Parathyroid adenoma (tissue), 2 donors: ENCODE results near the gene ANKIB1.

Experiments used
- H2AFZ ChIP-seq: fragments of 300-600 bp; sonication (generic); one replicate; pipeline ENCODE4 v1.7.0; 2017; ENCODE audit warnings: antibody characterized with exemption, mild to moderate bottlenecking
- H3K27ac ChIP-seq: fragments of 300-600 bp; sonication (generic); one replicate; pipeline ENCODE4 v1.7.0; 2017
- H3K27me3 ChIP-seq: fragments of 300-600 bp; sonication (generic); one replicate; pipeline ENCODE4 v1.7.0; 2017; ENCODE audit warnings: low read length; ENCODE audit not compliant: control insufficient read depth, insufficient read depth
- H3K36me3 ChIP-seq: fragments of 300-600 bp; sonication (generic); one replicate; pipeline ENCODE4 v1.7.0; 2017; ENCODE audit warnings: low read length; ENCODE audit not compliant: control insufficient read depth, insufficient read depth
- H3K4me1 ChIP-seq: fragments of 300-600 bp; sonication (generic); one replicate; pipeline ENCODE4 v1.7.0; 2017; ENCODE audit warnings: control low read depth
- H3K4me2 ChIP-seq: fragments of 300-600 bp; sonication (generic); one replicate; pipeline ENCODE4 v1.7.0; 2017; ENCODE audit warnings: low read length
- H3K4me3 ChIP-seq: fragments of 300-600 bp; sonication (generic); one replicate; pipeline ENCODE4 v1.7.0; 2017; ENCODE audit warnings: low read depth, low read length
- H3K79me2 ChIP-seq: fragments of 300-600 bp; sonication (generic); one replicate; pipeline ENCODE4 v1.7.0; 2017; ENCODE audit warnings: control low read depth
- H3K9ac ChIP-seq: fragments of 300-600 bp; sonication (generic); one replicate; pipeline ENCODE4 v1.7.0; 2017; ENCODE audit warnings: mild to moderate bottlenecking
- H3K9me3 ChIP-seq: fragments of 300-600 bp; sonication (generic); one replicate; pipeline ENCODE4 v1.7.0; 2017; ENCODE audit warnings: low read length; ENCODE audit not compliant: control insufficient read depth
- TF ChIP-seq, protein P1 (sequence below): fragments of 300-600 bp; sonication (generic); IDR thresholded peaks from one replicate; pipeline ENCODE4 v1.7.0; 2017; ENCODE audit warnings: antibody characterized with exemption, mild to moderate bottlenecking
- donor health status: primary hyperparathyroidism.

Gene ANKIB1

DNA sequence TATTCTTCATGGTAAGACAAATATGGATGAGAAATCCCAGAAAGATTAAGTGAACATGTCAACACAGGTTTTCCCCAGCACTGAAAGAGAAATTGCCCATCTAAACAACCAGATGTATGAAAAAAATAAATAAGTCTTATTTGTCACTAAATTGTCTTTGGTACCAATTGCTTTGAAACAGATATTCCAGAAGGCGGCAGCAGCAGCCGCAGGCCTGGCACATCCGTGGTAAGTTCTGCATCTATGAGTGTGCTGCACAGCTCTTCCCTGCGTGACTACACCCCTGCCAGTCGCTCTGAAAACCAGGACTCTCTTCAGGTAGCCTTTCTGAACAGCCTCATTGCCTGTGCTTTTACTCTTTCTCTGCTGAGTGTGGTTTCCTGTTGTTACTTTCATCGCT lies 151.8 kb downstream of the ANKIB1 start:
- TF ChIP-seq, protein P1, sequence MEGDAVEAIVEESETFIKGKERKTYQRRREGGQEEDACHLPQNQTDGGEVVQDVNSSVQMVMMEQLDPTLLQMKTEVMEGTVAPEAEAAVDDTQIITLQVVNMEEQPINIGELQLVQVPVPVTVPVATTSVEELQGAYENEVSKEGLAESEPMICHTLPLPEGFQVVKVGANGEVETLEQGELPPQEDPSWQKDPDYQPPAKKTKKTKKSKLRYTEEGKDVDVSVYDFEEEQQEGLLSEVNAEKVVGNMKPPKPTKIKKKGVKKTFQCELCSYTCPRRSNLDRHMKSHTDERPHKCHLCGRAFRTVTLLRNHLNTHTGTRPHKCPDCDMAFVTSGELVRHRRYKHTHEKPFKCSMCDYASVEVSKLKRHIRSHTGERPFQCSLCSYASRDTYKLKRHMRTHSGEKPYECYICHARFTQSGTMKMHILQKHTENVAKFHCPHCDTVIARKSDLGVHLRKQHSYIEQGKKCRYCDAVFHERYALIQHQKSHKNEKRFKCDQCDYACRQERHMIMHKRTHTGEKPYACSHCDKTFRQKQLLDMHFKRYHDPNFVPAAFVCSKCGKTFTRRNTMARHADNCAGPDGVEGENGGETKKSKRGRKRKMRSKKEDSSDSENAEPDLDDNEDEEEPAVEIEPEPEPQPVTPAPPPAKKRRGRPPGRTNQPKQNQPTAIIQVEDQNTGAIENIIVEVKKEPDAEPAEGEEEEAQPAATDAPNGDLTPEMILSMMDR, result no peak
- Histone ChIP-seq H3K9me3 (no peaks in the 10 kb centered on the region), H3K9ac (no peak overlapping the region), H3K4me1 (no peaks in the 10 kb centered on the region), H3K4me3 (no peak overlapping the region), H2AFZ (no peak overlapping the region), H3K36me3 (no peaks in the 10 kb centered on the region), H3K27ac (no peak overlapping the region), H3K27me3 (no peaks in the 10 kb centered on the region), H3K79me2 (no peaks in the 10 kb centered on the region), H3K4me2 (no peak overlapping the region)

DNA sequence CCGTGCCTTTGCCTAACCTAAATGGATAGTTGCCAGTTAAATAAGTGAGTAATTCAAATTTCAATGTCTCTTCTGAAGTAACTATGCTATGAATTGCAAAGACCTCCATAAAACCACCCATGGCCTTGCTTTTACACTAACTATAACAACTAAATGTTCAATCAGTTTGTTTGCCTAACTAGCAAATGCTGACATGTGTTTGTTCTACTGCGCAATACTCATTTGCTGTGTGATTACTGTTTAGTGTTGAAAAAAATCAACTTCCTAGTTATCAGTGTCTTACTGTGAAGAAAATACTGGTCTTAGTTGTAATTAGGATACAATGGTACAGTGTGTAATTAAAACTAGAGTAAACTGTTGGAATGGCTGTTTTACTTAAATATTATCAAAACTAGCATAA lies 154.2 kb downstream of the ANKIB1 start:
- Histone ChIP-seq H3K79me2 (no peaks in the 10 kb centered on the region), H3K9me3 (no peaks in the 10 kb centered on the region), H3K27me3 (no peaks in the 10 kb centered on the region), H3K4me2 (no peak overlapping the region), H2AFZ (no peak overlapping the region), H3K4me3 (no peak overlapping the region), H3K36me3 (no peaks in the 10 kb centered on the region), H3K9ac (no peak overlapping the region), H3K4me1 (no peaks in the 10 kb centered on the region), H3K27ac (no peak overlapping the region)
- TF ChIP-seq, protein P1, result no peak

DNA sequence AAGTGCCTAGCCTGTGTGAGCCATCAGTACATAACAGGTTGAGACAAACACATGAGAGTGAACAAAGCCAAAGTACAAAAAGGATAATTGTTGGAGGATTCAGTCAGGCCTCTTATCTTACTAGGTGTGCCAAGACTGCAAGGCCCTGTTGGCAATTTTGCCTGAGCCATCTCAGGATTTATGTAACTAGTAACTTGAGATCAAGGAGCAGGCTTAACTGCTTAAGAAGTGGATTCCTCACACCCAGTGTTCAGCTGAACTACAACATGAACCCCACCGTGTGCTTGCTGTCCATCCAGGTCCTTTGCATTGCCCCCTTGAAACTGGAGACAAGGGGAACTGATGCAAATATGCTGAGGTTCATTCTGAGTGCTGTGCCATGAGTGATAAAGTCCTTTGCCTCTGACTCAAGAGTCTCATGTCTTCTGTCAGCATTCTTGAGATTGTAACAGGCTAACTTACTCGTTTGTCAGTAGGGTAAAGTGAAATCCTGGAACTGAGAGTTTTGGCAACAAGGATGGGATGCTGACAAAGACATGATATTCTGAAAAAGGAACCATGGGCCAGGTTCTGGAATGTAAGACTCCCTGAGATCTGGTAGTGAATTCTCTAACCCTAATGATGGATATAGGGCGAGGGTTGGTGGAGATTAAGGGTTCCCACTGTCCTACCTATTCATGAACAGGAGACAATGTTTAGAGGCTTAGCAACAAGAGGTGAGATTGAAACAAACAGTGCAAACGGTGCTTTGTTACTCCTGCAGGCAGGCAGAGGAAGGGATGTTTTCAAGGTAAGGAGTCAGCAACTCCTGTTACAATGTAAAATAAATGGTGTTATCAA lies 157.4 kb downstream of the ANKIB1 start:
- Histone ChIP-seq H3K4me3 (no peak overlapping the region), H3K9ac (no peak overlapping the region), H3K27me3 (no peaks in the 10 kb centered on the region), H3K36me3 (no peaks in the 10 kb centered on the region), H3K4me2 (no peak overlapping the region), H3K9me3 (no peaks in the 10 kb centered on the region), H3K4me1 (no peaks in the 10 kb centered on the region), H3K79me2 (no peaks in the 10 kb centered on the region), H2AFZ (no peak overlapping the region), H3K27ac (no peak overlapping the region)
- TF ChIP-seq, protein P1, result no peak

DNA sequence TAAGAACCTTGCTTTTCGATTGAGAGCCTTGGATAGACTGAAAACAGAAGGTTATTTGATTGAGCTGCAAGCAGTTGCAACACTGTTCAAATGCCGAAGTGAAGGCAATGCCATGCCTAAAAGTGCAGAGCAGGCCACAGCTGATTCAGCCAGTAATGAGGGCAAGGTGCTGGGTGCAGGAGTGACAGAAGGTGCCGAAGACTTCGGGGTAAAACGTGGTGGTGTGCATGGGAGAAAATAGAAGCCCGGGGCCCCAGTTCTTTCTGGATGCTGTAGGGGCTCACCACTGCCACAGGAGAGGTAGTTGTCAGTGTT lies 157.9 kb downstream of the ANKIB1 start:
- H2AFZ ChIP-seq, result no peak overlapping the region
- H3K9ac ChIP-seq, result no peak overlapping the region
- no peak overlapping the region for H3K4me2 ChIP-seq
- no peaks in the 10 kb centered on the region for H3K27me3 ChIP-seq
- no peaks in the 10 kb centered on the region for H3K79me2 ChIP-seq
- no peak overlapping the region for H3K4me3 ChIP-seq
- no peaks in the 10 kb centered on the region for H3K4me1 ChIP-seq
- no peak overlapping the region for H3K27ac ChIP-seq
- no peaks in the 10 kb centered on the region for H3K9me3 ChIP-seq
- TF ChIP-seq, protein P1, result no peak
- H3K36me3 ChIP-seq, result no peaks in the 10 kb centered on the region

DNA sequence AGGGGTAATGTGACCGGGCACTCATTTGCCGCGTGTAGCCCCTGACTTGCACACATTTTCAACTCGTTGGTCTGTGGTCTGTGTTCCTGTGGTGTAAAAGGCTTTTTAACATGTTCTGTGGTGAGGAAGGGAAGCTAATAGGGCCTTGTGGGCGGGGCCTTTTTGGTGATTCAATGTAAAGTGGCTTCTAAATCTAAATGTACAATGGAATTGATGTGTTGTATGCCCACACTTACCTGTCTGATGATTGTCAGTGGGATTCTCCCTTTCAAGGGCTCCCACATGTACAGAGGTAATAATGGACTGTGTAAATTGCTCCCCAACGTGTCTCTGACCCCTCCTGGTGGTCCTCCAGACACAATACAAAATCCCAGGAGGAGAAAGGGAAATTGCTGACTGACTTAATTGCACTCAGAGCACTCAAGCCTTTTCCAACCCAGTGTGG lies 158.4 kb downstream of the ANKIB1 start:
- H3K27me3 ChIP-seq, result no peaks in the 10 kb centered on the region
- no peaks in the 10 kb centered on the region for H3K79me2 ChIP-seq
- no peak overlapping the region for H2AFZ ChIP-seq
- H3K36me3 ChIP-seq, result no peaks in the 10 kb centered on the region
- H3K9me3 ChIP-seq, result no peaks in the 10 kb centered on the region
- TF ChIP-seq, protein P1, result no peak
- H3K4me3 ChIP-seq, result no peak overlapping the region
- H3K27ac ChIP-seq, result no peak overlapping the region
- H3K9ac ChIP-seq, result no peak overlapping the region
- H3K4me2 ChIP-seq, result no peak overlapping the region
- H3K4me1 ChIP-seq, result no peaks in the 10 kb centered on the region
